Activated naive CD8-positive, alpha-beta T cell treated with anti-CD3 and anti-CD28 coated beads, Interleukin-2, amount 10 ng/mL, durations not matched to agents 7 days and 5 days (primary cell): Measurements from ENCODE around the gene PAK3. TPM values are rescaled to one million over a fixed set of nuclear protein-coding genes. Genes with fewer than 3 reads are reported as not detected.

Source experiments
- ATAC-seq: fragments of 150-1000 bp; cut with Tn5 transposase; one replicate; pipeline ENCODE4 v1.10.0; 2021; ENCODE audit warnings: low read depth, moderate library complexity
- POLR2A ChIA-PET: fragments of 350-600 bp; sonication (Branson Sonifier 250); formaldehyde crosslinking; loops from one replicate; lab custom pipeline; 2021; ENCODE audit warnings: antibody characterized with exemption; lab: Charles Lee
- DNase-seq: peaks from one replicate; pipeline ENCODE4 v3.0.0; 2021
- H3K27ac Mint-ChIP-seq: one replicate; pipeline ENCODE4 v1.8.0; 2022; ENCODE audit warnings: mild to moderate bottlenecking, mixed read lengths
- H3K27me3 Mint-ChIP-seq: one replicate; pipeline ENCODE4 v1.8.0; 2022; ENCODE audit warnings: mild to moderate bottlenecking, moderate library complexity, mixed read lengths
- H3K36me3 Mint-ChIP-seq: one replicate; pipeline ENCODE4 v1.8.0; 2021; ENCODE audit warnings: mild to moderate bottlenecking, mixed read lengths
- H3K4me1 Mint-ChIP-seq: one replicate; pipeline ENCODE4 v1.8.0; 2021; ENCODE audit warnings: mixed read lengths
- H3K4me3 Mint-ChIP-seq: one replicate; pipeline ENCODE4 v1.8.0; 2022; ENCODE audit warnings: mild to moderate bottlenecking, moderate library complexity, mixed read lengths
- H3K9me3 Mint-ChIP-seq: one replicate; pipeline ENCODE4 v1.8.0; 2021; ENCODE audit warnings: mixed read lengths
- total RNA-seq, 2 experiments: library from RNA; stranded (reverse); gene quantifications; one replicate each; pipeline ENCODE4 v1.2.3, GENCODE V29; 2021

PAK3 gene
- total RNA-seq, 2 experiments from 2014 or later, result 0.44 TPM; not detected in 1

DNA sequence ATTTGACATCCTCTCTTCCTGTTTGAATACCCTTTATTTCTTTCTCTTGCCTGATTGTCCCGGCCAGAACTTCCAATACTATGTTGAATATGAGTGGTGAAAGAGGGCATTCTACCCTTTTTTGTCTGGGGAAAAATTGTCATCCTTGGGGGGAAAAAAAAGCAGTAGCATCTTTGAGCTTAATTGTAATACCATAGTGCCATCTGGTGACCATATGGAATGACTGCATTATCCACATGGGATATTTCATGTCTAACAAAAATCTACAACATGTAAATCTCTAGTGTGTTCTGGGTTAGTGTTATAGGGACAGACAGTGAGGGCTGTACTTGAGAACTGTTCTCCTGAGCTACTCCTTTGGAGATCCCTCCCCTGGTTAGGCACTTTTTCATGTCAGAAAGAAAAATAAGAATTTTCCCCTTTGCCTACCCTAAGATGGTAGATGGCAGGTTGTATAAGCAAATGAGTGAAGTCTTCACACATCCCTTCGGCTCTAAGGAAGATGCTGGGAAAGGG, 148.3 kb downstream of the PAK3 start:
- POLR2A ChIA-PET, result no interaction called here
- H3K27ac Mint-ChIP-seq, result no peak overlapping the region
- no peaks in the 10 kb centered on the region for H3K9me3 Mint-ChIP-seq
- no peaks in the 10 kb centered on the region for H3K27me3 Mint-ChIP-seq
- H3K4me1 Mint-ChIP-seq, result no peaks in the 10 kb centered on the region
- H3K4me3 Mint-ChIP-seq, result no peak overlapping the region
- DNase-seq (no peak), ATAC-seq (no peak)
- no peaks in the 10 kb centered on the region for H3K36me3 Mint-ChIP-seq

DNA sequence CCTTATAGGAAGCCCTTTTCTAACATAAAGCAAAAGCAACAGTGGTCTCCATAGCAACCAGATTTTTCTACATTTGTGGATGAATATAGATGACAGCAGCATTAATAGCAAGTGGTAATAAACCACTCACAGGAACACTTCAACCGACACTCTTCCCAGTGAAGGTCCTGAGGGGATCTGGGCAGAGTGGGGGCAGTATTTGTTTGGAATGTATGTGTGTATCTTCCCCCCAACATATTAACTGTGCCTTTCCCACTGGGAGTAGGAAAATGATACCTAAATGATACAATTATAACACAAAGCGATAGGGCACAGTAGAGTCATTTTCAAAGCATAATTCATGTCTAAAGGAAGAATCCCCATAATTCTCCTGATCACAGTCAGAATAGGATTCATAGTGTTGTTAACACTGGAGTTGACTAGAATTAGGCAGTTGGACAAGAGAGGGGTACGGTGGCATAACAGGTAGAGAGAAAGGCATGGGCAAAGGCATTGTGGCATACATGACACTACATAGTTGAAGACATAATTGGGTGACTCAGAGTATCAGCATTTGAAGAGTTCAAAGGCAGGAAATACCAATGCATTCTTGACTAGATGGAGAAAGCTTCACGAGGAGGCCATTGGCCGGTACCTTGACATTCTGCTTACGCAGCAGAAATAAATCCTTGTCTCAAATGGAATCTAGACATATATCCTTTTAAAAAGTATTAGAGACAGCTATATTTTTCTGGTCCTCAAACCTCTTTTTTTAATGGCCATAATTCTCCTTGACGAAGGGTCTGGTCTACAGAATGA, 159.1 kb downstream of the PAK3 start:
- Mint-ChIP-seq H3K4me1 (no peaks in the 10 kb centered on the region), H3K36me3 (no peaks in the 10 kb centered on the region), H3K9me3 (peaks cover 2% of the 10 kb centered on the region), H3K27me3 (peaks cover 2% of the 10 kb centered on the region), H3K27ac (no peak overlapping the region), H3K4me3 (no peak overlapping the region)
- ATAC-seq (no peak), DNase-seq (no peak)
- POLR2A ChIA-PET, result no interaction called here

- Mint-ChIP-seq H3K27me3 (peaks cover 2% of the 10 kb centered on the region), H3K4me3 (no peak overlapping the region), H3K36me3 (no peaks in the 10 kb centered on the region), H3K9me3 (peaks cover 2% of the 10 kb centered on the region), H3K27ac (no peak overlapping the region), H3K4me1 (no peaks in the 10 kb centered on the region)
- ATAC-seq (no peak), DNase-seq (no peak)
- POLR2A ChIA-PET, result no interaction called here
These were observed 161.7 kb downstream of the PAK3 start for GRCh38 chrX:111257733-111258132.

DNA sequence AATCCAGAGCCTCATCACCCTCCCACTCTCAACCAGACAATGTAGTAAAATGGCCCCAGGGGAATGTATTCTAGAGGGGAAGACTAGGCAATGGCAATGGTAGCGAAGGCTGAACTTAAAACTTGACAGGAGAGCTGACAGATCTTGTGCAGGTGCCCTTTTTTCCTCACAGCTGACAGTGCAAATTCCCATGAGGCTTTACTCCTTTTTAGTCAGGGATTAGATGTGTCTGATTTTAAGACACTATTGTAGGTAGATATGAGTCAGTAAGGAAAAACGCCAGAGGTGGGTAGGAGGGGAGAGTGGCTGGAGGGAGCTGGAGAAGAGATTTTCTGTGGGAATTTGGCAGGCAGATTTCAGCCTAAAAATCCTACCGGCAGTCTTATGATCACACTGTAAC, 163.6 kb downstream of the PAK3 start:
- Mint-ChIP-seq H3K9me3 (peaks cover 2% of the 10 kb centered on the region), H3K36me3 (no peaks in the 10 kb centered on the region), H3K27me3 (peaks cover 2% of the 10 kb centered on the region), H3K4me3 (no peak overlapping the region), H3K27ac (no peak overlapping the region), H3K4me1 (no peaks in the 10 kb centered on the region)
- no peak for DNase-seq
- POLR2A ChIA-PET, result no interaction called here
- ATAC-seq, result no peak

- ATAC-seq (no peak), DNase-seq (no peak)
- Mint-ChIP-seq H3K36me3 (no peaks in the 10 kb centered on the region), H3K27me3 (peaks cover 2% of the 10 kb centered on the region), H3K27ac (no peak overlapping the region), H3K9me3 (no peaks in the 10 kb centered on the region), H3K4me3 (no peak overlapping the region), H3K4me1 (no peaks in the 10 kb centered on the region)
- POLR2A ChIA-PET, result no interaction called here
These were observed 164.5 kb downstream of the PAK3 start for GRCh38 chrX:111260451-111260850.

DNA sequence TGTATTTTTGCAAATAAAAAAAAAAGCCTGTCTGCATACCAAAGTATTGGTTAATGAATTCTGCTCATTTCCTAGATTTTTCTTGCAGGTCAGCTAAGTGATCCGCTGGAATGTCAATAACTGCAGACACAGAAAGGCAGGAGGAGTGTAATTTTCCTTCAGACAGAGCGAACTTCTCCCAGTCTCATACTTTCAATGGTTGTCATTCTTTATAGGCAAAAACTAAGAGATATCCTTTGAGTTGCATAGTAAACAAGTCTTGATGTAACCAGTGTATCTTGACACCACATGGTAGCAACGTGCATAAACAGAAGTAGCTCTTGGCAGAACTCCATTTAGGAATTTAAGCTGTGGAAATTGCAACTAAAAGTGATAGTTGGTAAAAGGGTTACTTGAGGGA, 166.1 kb downstream of the PAK3 start:
- no peaks in the 10 kb centered on the region for H3K4me1 Mint-ChIP-seq
- no peaks in the 10 kb centered on the region for H3K9me3 Mint-ChIP-seq
- peaks cover 2% of the 10 kb centered on the region for H3K27me3 Mint-ChIP-seq
- DNase-seq, result no peak
- no peaks in the 10 kb centered on the region for H3K36me3 Mint-ChIP-seq
- POLR2A ChIA-PET, result no interaction called here
- no peak overlapping the region for H3K4me3 Mint-ChIP-seq
- no peak overlapping the region for H3K27ac Mint-ChIP-seq
- no peak for ATAC-seq

DNA sequence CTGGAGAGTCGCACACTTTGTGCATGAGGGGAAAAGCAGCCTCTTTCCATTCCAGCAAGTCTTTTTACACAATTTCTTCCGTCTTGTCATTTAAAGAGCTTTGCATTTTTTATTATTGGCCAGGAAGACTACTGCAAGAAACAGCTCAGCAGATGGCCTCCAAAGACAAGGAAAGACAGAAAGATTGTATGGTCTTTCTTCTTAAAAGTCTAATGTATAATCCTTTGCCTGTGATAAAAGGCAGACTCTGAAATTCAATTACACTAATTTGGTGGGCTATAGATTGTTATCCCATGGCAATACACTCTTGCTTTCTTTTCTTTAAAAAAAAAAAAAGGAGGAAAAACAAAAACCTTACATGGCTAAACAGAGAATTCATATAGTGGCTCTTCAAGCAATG, 168.4 kb downstream of the PAK3 start:
- H3K36me3 Mint-ChIP-seq, result no peaks in the 10 kb centered on the region
- H3K9me3 Mint-ChIP-seq, result no peaks in the 10 kb centered on the region
- ATAC-seq (no peak), DNase-seq (no peak)
- POLR2A ChIA-PET, result no interaction called here
- peaks cover 2% of the 10 kb centered on the region for H3K27me3 Mint-ChIP-seq
- H3K4me1 Mint-ChIP-seq, result no peaks in the 10 kb centered on the region
- no peak overlapping the region for H3K4me3 Mint-ChIP-seq
- H3K27ac Mint-ChIP-seq, result no peak overlapping the region

DNA sequence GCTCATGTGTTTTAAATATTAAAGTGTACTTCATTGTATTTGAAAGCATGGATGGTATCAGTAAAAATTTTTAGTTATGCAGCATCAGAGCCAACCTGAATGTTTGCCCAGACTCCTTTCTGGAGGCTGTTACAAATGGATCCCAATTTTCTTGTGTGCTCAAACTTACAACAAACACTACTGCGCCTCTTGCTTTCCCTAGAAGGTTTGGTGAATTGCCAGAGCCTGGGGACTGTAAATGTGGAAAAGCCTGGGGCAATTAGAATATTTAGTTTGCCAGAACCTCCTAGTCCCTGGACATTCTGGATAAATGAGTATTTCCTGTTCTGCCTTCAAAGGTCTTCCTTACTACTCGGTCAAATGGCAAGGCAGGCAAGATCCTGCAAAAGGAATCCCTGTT, 169.5 kb downstream of the PAK3 start:
- DNase-seq (no peak), ATAC-seq (no peak)
- Mint-ChIP-seq H3K9me3 (no peaks in the 10 kb centered on the region), H3K4me1 (no peaks in the 10 kb centered on the region), H3K27me3 (no peaks in the 10 kb centered on the region), H3K27ac (no peak overlapping the region), H3K36me3 (no peaks in the 10 kb centered on the region), H3K4me3 (no peak overlapping the region)
- POLR2A ChIA-PET, result no interaction called here

DNA sequence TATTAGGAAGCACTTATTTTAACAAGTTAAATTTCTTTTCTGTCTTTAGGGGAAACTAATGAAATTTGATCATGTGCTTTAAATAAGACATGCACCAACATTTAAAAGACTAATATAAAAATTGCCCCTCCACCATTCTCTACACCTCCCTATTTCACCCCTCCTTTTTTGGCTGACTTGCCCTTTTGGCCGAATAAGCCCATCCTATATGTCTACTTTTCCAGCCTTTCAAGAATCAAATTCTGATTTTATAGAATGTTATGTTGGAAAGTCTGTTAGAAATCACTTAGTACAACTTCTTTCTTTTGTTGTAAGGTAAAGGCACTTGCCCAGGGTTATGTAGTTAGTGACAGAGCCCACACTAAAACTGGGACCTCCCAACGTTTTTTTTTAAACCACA, 172.5 kb downstream of the PAK3 start:
- Mint-ChIP-seq H3K4me1 (no peaks in the 10 kb centered on the region), H3K27ac (no peak overlapping the region), H3K4me3 (no peak overlapping the region), H3K9me3 (no peaks in the 10 kb centered on the region), H3K36me3 (no peaks in the 10 kb centered on the region), H3K27me3 (no peaks in the 10 kb centered on the region)
- POLR2A ChIA-PET, result no interaction called here
- DNase-seq, result no peak
- no peak for ATAC-seq

GRCh38 chrX:111270339-111270738, 174.3 kb downstream of the PAK3 start, which contains the start of gene CAPN6:
TSS of gene CAPN6 (minus strand) at chrX:111270483. CDS start at chrX:111263936, 6,547 bp downstream.
- no peak for DNase-seq
- no peak for ATAC-seq
- no peaks in the 10 kb centered on the region for H3K36me3 Mint-ChIP-seq
- POLR2A ChIA-PET, result no interaction called here
- no peak within 1 kb of the TSS for H3K27ac Mint-ChIP-seq
- H3K4me3 Mint-ChIP-seq, result no peak within 1 kb of the TSS
- no peaks in the 10 kb centered on the region for H3K9me3 Mint-ChIP-seq
- no peaks in the 10 kb centered on the region for H3K4me1 Mint-ChIP-seq
- H3K27me3 Mint-ChIP-seq, result no peaks in the 10 kb centered on the region

Other genes with a start within 250 kb of the PAK3 start
- gene CAPN6, start 174.3 kb downstream of the PAK3 start, total RNA-seq, result not detected